HEK293T (cell line): ENCODE results near the gene POTEM.
"Not testable (repeated sequence)": the region's sequence is repeated elsewhere in the genome, so short reads cannot be mapped to it uniquely, and the experiment has no call there.

ENCODE experiments used
- BHLHE40 ChIP-seq: fragments of 450-650 bp; IDR thresholded peaks from 2 replicates; pipeline ENCODE4 v1.6.1; 2016; ENCODE audit warnings: mild to moderate bottlenecking, moderate library complexity, borderline replicate concordance
- ELF4 ChIP-seq: fragments of 450-650 bp; IDR thresholded peaks from 2 replicates; pipeline ENCODE4 v1.6.1; 2017; ENCODE audit warnings: antibody characterized with exemption
- FOXA1 ChIP-seq: fragments of 450-650 bp; IDR thresholded peaks from 2 replicates; pipeline ENCODE4 v1.6.1; 2016; ENCODE audit warnings: mild to moderate bottlenecking
- FOXM1 ChIP-seq: fragments of 450-650 bp; IDR thresholded peaks from 2 replicates; pipeline ENCODE4 v1.6.1; 2017; ENCODE audit warnings: mild to moderate bottlenecking, borderline replicate concordance
- HDGF ChIP-seq: fragments of 450-650 bp; IDR thresholded peaks from 2 replicates; pipeline ENCODE4 v1.6.1; 2017; ENCODE audit warnings: antibody characterized with exemption, borderline replicate concordance
- LEF1 ChIP-seq: fragments of 450-650 bp; IDR thresholded peaks from 2 replicates; pipeline ENCODE4 v1.6.1; 2017; ENCODE audit warnings: mild to moderate bottlenecking, borderline replicate concordance
- NFRKB ChIP-seq: fragments of 450-650 bp; IDR thresholded peaks from 2 replicates; pipeline ENCODE4 v1.6.1; 2016; ENCODE audit warnings: mild to moderate bottlenecking, moderate library complexity
- SP1 ChIP-seq: fragments of 450-650 bp; IDR thresholded peaks from 2 replicates; pipeline ENCODE4 v1.6.1; 2017
- SUZ12 ChIP-seq: fragments of 450-650 bp; IDR thresholded peaks from 2 replicates; pipeline ENCODE4 v1.6.1; 2016; ENCODE audit warnings: mild to moderate bottlenecking
- TARDBP ChIP-seq: fragments of 450-650 bp; IDR thresholded peaks from 2 replicates; pipeline ENCODE4 v1.6.1; 2016
- ZNF384 ChIP-seq: fragments of 450-650 bp; IDR thresholded peaks from 2 replicates; pipeline ENCODE4 v1.6.1; 2016
- TF ChIP-seq, protein P1 (sequence below): fragments of 450-650 bp; IDR thresholded peaks from 2 replicates; pipeline ENCODE4 v1.6.1; 2016

DNA sequence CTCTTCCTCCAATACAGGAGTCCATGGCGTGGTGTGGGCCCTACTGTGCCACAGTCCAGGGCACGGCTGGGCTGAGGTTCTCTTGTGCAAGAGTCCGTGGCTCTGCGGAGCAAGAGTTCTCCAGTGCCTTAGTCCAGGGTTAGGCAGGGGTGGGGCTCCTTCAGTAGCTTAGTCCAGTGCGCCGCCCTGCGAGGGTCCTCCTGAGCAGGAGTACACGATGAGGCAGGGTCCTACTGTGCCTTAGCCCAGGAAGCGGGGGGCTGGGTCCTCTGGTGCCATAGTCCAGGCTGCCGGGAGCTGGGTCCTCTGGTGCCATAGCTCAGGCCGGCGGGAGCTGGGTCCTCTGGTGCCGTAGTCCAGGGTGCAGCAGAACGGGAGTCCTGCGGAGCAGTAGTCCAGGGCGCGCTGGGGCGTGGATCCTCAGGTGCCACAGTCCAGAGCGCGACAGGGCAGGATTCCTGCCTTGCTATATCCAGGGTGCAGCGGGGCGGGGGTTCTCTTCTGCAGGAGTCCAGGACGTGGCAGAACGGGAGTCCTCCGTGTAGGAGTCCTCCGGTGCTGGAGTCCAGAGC lies 69.7 kb downstream of the POTEM start:
- not testable (repeated sequence) for TF ChIP-seq FOXM1, SUZ12, HDGF, SP1, ELF4, LEF1, BHLHE40, NFRKB, FOXA1, TARDBP, ZNF384
- TF ChIP-seq, protein P1, sequence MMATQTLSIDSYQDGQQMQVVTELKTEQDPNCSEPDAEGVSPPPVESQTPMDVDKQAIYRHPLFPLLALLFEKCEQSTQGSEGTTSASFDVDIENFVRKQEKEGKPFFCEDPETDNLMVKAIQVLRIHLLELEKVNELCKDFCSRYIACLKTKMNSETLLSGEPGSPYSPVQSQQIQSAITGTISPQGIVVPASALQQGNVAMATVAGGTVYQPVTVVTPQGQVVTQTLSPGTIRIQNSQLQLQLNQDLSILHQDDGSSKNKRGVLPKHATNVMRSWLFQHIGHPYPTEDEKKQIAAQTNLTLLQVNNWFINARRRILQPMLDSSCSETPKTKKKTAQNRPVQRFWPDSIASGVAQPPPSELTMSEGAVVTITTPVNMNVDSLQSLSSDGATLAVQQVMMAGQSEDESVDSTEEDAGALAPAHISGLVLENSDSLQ: not testable (repeated sequence)
